Uterus (tissue), 2 donors: Measurements from ENCODE around the gene HOXC12.

Source experiments
- POLR2A ChIP-seq, 2 donors: fragments of 450-650 bp; IDR thresholded peaks; one replicate each; pipeline ENCODE4 v1.6.1; 2016; ENCODE audit warnings: antibody characterized with exemption in 2 of 2, mild to moderate bottlenecking in 1 of 2, moderate library complexity in 1 of 2
- TF ChIP-seq, protein P1 (sequence below), 4 experiments: fragments of 200-600 bp in 2 of 4; fragments of 450-650 bp in 2 of 4; sonication (generic) in 2 of 4; IDR thresholded peaks; one replicate each; pipeline ENCODE4 v1.5.1; 2016 to 2019; ENCODE audit warnings: antibody characterized with exemption in 4 of 4, mild to moderate bottlenecking in 2 of 4, moderate library complexity in 1 of 4

DNA sequence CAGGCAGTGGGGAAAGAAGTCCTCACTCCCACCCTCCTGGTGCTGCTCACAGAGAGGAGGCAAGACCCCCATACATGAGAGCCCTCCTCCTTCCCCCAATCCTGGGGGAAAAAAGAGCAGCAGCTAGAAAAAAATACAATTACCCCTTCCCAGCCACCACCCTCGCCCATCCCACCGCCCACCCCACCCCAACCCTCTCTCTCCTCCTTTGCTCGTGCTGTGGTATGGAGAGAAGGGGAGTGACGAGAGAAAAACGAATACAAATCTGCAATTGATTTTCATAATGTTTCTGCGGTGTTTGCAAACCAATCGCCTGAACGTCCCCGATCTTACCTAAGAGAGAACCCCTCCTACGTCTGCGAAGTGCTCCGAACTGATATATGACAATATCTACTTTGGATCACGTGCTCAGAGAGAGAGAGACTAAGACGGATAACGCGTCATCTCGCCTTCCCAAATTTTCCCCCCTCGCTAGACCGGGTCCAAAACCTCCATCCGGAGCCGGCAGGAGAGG is 18.1 kb downstream of the HOXC12 start, which contains the start of gene HOXC11:
- TF ChIP-seq, protein P1, sequence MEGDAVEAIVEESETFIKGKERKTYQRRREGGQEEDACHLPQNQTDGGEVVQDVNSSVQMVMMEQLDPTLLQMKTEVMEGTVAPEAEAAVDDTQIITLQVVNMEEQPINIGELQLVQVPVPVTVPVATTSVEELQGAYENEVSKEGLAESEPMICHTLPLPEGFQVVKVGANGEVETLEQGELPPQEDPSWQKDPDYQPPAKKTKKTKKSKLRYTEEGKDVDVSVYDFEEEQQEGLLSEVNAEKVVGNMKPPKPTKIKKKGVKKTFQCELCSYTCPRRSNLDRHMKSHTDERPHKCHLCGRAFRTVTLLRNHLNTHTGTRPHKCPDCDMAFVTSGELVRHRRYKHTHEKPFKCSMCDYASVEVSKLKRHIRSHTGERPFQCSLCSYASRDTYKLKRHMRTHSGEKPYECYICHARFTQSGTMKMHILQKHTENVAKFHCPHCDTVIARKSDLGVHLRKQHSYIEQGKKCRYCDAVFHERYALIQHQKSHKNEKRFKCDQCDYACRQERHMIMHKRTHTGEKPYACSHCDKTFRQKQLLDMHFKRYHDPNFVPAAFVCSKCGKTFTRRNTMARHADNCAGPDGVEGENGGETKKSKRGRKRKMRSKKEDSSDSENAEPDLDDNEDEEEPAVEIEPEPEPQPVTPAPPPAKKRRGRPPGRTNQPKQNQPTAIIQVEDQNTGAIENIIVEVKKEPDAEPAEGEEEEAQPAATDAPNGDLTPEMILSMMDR (IDR thresholded peaks at IDR 0.05), result no peak
- TF ChIP-seq POLR2A (IDR thresholded peaks at IDR 0.05), result no peak
